GM12875 (cell line): ENCODE data around the gene ATP10D.

Source experiments
- H3K4me3 ChIP-seq: one replicate; pipeline ENCODE4 v1.5.1; 2011; ENCODE audit warnings: low read depth, low read length, control low read depth
- TF ChIP-seq, protein P1 (sequence below): IDR thresholded peaks from 2 replicates; pipeline ENCODE4 v1.5.1; 2011; ENCODE audit warnings: low read depth, mild to moderate bottlenecking, control low read depth, inconsistent platforms, low read length, moderate library complexity, borderline replicate concordance; ENCODE audit not compliant: insufficient read depth

ATP10D gene

DNA sequence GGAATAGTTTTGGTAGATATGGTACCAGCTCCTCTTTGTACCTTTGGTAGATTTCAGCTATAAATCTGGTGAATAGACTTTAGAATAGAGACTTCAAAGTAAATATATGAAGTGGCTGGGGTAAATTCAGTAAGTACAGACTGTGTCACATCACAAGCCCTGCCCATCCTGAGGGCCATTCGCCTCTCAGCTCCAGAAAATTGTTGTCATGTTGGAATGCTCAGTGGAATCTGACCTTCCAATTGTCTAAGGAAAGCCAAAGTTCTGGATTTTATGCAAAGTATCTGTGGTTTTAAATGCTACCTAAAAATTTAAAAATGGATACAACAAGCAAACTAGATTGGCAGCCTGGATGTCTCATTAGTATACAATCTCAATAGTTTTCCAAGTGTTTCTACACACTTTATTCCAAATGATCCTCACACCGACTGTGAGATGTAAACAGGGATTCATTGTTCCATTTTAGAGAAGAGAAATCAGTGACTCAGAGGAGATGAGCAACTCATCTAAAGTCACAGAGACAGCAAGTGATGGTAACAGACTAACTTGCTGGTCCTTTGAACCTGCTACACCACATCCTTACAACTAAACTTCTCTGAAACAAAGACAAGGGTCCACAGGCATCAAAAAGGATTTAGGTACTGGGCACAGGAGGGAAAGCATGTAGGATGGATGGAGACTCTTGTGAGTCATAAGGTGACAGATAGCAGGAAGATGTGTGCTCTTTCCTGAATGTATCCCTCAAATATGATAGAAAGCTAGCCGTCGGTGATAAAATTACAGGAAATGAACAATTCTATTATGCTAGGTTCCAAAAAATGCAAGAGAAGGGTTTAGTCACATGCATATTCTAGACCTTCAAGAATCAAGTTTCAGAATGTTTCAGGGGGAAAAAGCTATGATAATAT lies 127.3 kb downstream of the ATP10D start:
- no peak overlapping the region for H3K4me3 ChIP-seq
- TF ChIP-seq, protein P1, sequence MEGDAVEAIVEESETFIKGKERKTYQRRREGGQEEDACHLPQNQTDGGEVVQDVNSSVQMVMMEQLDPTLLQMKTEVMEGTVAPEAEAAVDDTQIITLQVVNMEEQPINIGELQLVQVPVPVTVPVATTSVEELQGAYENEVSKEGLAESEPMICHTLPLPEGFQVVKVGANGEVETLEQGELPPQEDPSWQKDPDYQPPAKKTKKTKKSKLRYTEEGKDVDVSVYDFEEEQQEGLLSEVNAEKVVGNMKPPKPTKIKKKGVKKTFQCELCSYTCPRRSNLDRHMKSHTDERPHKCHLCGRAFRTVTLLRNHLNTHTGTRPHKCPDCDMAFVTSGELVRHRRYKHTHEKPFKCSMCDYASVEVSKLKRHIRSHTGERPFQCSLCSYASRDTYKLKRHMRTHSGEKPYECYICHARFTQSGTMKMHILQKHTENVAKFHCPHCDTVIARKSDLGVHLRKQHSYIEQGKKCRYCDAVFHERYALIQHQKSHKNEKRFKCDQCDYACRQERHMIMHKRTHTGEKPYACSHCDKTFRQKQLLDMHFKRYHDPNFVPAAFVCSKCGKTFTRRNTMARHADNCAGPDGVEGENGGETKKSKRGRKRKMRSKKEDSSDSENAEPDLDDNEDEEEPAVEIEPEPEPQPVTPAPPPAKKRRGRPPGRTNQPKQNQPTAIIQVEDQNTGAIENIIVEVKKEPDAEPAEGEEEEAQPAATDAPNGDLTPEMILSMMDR = no peak

DNA sequence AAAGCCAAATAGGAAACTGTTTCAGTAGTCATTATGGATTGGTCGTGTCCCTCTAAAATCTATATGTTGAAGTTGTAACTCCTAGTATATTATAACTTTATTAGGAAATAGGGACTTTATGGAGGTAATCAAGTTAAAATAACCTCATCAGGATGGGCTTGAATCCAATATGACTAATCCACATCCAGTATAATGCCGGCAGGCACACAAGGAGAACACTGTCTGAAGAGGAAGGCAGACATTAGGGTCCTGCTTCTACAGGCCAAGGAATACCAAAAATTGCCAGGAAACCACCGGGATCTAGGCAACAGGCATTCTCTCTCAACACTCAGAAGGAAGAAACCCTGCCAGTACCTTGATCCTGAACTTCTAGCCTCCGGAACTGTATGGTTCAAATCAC lies 130.3 kb downstream of the ATP10D start:
- TF ChIP-seq, protein P1 = no peak

DNA sequence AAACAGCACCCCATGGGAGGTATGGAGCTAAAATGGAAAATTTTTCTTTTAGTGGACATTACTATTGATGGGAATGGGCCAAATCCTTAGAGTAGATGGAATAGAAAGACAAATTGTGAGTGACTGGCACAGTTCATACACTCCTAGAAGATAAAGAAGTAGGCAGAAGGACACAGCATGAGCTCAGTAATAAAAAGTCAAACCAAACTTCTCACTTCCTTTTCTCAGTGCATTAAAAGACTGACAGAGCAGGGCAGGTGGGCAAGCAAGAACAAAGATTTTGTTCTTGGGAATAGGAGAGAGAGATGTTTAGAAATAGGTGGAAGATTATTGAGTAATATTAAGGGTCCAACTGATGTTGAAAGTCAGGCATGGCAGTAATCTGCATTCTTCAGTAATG lies 132.5 kb downstream of the ATP10D start:
- no peak overlapping the region for H3K4me3 ChIP-seq
- TF ChIP-seq, protein P1 = no peak

More for the DNA sequence above, 130.3 kb downstream of the ATP10D start:
- no peak overlapping the region for H3K4me3 ChIP-seq

DNA sequence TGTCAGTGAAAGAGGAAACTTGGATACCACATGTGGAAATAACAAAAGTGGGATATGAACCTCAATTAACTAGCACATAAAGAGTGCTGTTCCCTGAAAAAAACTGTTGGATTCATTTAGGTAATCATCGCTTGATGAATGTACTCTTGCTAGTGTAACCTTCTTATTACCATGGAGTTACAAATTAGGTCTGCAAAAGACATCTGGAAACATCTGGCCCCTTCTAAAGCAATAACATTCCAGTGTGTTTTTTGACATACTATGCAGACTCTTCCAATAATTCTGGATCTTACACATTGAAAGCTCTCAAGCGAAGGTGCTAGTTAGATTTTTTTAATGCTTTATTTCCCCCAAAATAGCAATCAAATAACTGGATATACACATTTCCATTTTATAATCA lies 134.6 kb downstream of the ATP10D start:
- no peak overlapping the region for H3K4me3 ChIP-seq
- TF ChIP-seq, protein P1 = no peak

- TF ChIP-seq, protein P1 = no peak
- H3K4me3 ChIP-seq = no peak overlapping the region
Measured at GRCh38 chr4:47621181-47621580, 136.1 kb downstream of the ATP10D start.

- TF ChIP-seq, protein P1 = no peak
- no peak overlapping the region for H3K4me3 ChIP-seq
Measured at GRCh38 chr4:47624031-47624441, 139.0 kb downstream of the ATP10D start.

GRCh38 chr4:47631161-47631560 lies 146.1 kb downstream of the ATP10D start:
- TF ChIP-seq, protein P1 = no peak
- H3K4me3 ChIP-seq = no peak overlapping the region
